Fibroblast of peridontal ligament (primary cell): ENCODE data around the gene TYW3.

ENCODE experiments used
- DNase-seq: peaks from one replicate; pipeline ENCODE4 v3.0.0-alpha.2; 2010; ENCODE audit errors: extremely low read depth

The TYW3 gene

GRCh38 chr1:74732960-74733603 is at the start of gene TYW3, which contains the start of gene CRYZ:
TSS of gene TYW3 (plus strand) at chr1:74733152. CDS start at chr1:74733245, 93 bp downstream.
TSS of gene CRYZ (minus strand) at chr1:74733050. CDS start at chr1:74724821, 8,229 bp downstream.
- peak; percentile 92 for DNase-seq

GRCh38 chr1:74683656-74684055 is 49.3 kb upstream of the TYW3 start:
- DNase-seq = no peak

- DNase-seq = no peak
Measured at GRCh38 chr1:74684301-74684700, 48.7 kb upstream of the TYW3 start.

GRCh38 chr1:74686928-74687327 is 46.0 kb upstream of the TYW3 start:
- DNase-seq = no peak

GRCh38 chr1:74689621-74690363 is 43.2 kb upstream of the TYW3 start:
- DNase-seq = peak; percentile 84

- no peak for DNase-seq
Measured at GRCh38 chr1:74690364-74690696, 42.6 kb upstream of the TYW3 start.

GRCh38 chr1:74690909-74691308 is 42.0 kb upstream of the TYW3 start:
- no peak for DNase-seq

GRCh38 chr1:74693473-74693872 is 39.5 kb upstream of the TYW3 start:
- DNase-seq = peak; percentile 53

- no peak for DNase-seq
Measured at GRCh38 chr1:74697832-74698231, 35.1 kb upstream of the TYW3 start.

GRCh38 chr1:74699331-74699730 is 33.6 kb upstream of the TYW3 start:
- DNase-seq = no peak

GRCh38 chr1:74703386-74704182 is 29.4 kb upstream of the TYW3 start:
- no peak for DNase-seq

GRCh38 chr1:74712881-74713280 is 20.1 kb upstream of the TYW3 start:
- no peak for DNase-seq

- no peak for DNase-seq
Measured at GRCh38 chr1:74713849-74714248, 19.1 kb upstream of the TYW3 start.

- DNase-seq = no peak
Measured at GRCh38 chr1:74714429-74715235, 18.3 kb upstream of the TYW3 start.

- no peak for DNase-seq
Measured at GRCh38 chr1:74715236-74715502, 17.8 kb upstream of the TYW3 start.

GRCh38 chr1:74715806-74716205 is 17.1 kb upstream of the TYW3 start:
- no peak for DNase-seq

GRCh38 chr1:74716822-74717221 is 16.1 kb upstream of the TYW3 start:
- DNase-seq = no peak

- no peak for DNase-seq
Measured at GRCh38 chr1:74717626-74718025, 15.3 kb upstream of the TYW3 start.

GRCh38 chr1:74726063-74726462 is 6.9 kb upstream of the TYW3 start:
- no peak for DNase-seq

- DNase-seq = no peak
Measured at GRCh38 chr1:74728736-74729135, 4.2 kb upstream of the TYW3 start.

- peak; percentile 55 for DNase-seq
Measured at GRCh38 chr1:74729741-74730478, 3.0 kb upstream of the TYW3 start.
